Astrocyte of the cerebellum (primary cell): ENCODE data around the gene R3HDM2.
"Not testable (repeated sequence)": the region's sequence is repeated elsewhere in the genome, so short reads cannot be mapped to it uniquely, and the experiment has no call there.

Source experiments
- DNase-seq: peaks from one replicate; pipeline ENCODE4 v3.0.0-alpha.2; 2011; ENCODE audit warnings: low read depth
- H3K4me3 ChIP-seq: 2 replicates; pipeline ENCODE4 v1.5.1; 2011; ENCODE audit warnings: mild to moderate bottlenecking, low read depth, low read length, moderate library complexity
- CTCF ChIP-seq: IDR thresholded peaks from 2 replicates; pipeline ENCODE4 v1.5.1; 2012; ENCODE audit warnings: low read length, low read depth, moderate library complexity, mild to moderate bottlenecking; ENCODE audit errors: missing control alignments
- in situ Hi-C: cut with HindIII; loops from 2 replicates; pipeline ENCODE4 v1.10.0; 2017; ENCODE audit warnings: low sequenced_read_pairs

Gene R3HDM2

GRCh38 chr12:57347284-57347683 is 83.6 kb downstream of the R3HDM2 start:
- H3K4me3 ChIP-seq = no peak overlapping the region
- no peak for DNase-seq
- no peak for TF ChIP-seq CTCF
- in situ Hi-C loops = no loop called here

GRCh38 chr12:57343703-57344378 is 87.0 kb downstream of the R3HDM2 start:
- no peak for DNase-seq
- in situ Hi-C loops = no loop called here

GRCh38 chr12:57342207-57342691 is 88.6 kb downstream of the R3HDM2 start:
- TF ChIP-seq CTCF = no peak
- H3K4me3 ChIP-seq = no peak overlapping the region
- in situ Hi-C loops = no loop called here
- DNase-seq = no peak

More at GRCh38 chr12:57343703-57344378, 87.0 kb downstream of the R3HDM2 start:
- no peak for TF ChIP-seq CTCF
- H3K4me3 ChIP-seq = no peak overlapping the region

GRCh38 chr12:57341275-57341990 is 89.4 kb downstream of the R3HDM2 start:
- in situ Hi-C loops = no loop called here
- DNase-seq = no peak
- H3K4me3 ChIP-seq = no peak overlapping the region
- no peak for TF ChIP-seq CTCF

GRCh38 chr12:57340104-57340503 is 90.7 kb downstream of the R3HDM2 start:
- no peak for TF ChIP-seq CTCF
- H3K4me3 ChIP-seq = no peak overlapping the region
- peak; percentile 82 for DNase-seq
- in situ Hi-C loops = no loop called here

- in situ Hi-C loops, H3K4me3 ChIP-seq, DNase-seq: not testable (repeated sequence)
These were observed 94.5 kb downstream of the R3HDM2 start for GRCh38 chr12:57336299-57336698.

- H3K4me3 ChIP-seq = no peak overlapping the region
- DNase-seq = no peak
- no peak for TF ChIP-seq CTCF
- in situ Hi-C loops = no loop called here
These were observed 96.6 kb downstream of the R3HDM2 start for GRCh38 chr12:57334219-57334618.
